ENCODE measurements around the gene TMUB2.

TMUB2 gene

DNA sequence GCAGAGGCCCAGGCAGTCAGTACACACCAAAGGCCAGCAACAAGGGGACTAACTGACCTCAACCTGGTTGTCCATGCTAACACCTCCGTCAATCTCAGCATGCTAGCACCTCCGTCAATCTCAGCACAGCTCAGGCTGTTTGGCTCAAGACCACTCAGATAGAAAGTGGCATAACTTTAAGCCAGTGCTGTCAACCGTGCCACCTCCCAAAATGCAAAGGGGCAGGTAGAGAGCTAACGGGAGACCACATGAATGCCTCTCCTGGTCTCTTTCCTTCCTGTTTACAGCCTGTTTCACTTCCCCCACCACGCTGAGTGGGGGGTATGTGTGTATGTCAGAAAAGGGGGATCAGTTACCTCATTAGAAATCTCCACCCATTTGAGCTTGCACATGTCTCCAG lies 29.4 kb downstream of the TMUB2 start:
- Mint-ChIP-seq H3K4me3 (peak overlapping the region; percentile 95), H3K27me3 (no peaks in the 10 kb centered on the region), H3K27ac (peak overlapping the region; percentile 99), H3K9me3 (no peaks in the 10 kb centered on the region), H3K36me3 (ENCODE audit: low read depth) (peaks cover 50% of the 10 kb centered on the region), H3K4me1 (peaks cover 56% of the 10 kb centered on the region)
- ATAC-seq (peak; percentile 5), DNase-seq (peak; percentile 53)

GRCh38 chr17:44216694-44217093 lies 29.9 kb downstream of the TMUB2 start:
- Mint-ChIP-seq H3K27ac (peak overlapping the region; percentile 99), H3K4me3 (peak overlapping the region; percentile 95), H3K4me1 (peaks cover 57% of the 10 kb centered on the region), H3K36me3 (ENCODE audit: low read depth) (peaks cover 50% of the 10 kb centered on the region), H3K9me3 (no peaks in the 10 kb centered on the region), H3K27me3 (no peaks in the 10 kb centered on the region)
- no peak for ATAC-seq
- DNase-seq, result no peak

DNA sequence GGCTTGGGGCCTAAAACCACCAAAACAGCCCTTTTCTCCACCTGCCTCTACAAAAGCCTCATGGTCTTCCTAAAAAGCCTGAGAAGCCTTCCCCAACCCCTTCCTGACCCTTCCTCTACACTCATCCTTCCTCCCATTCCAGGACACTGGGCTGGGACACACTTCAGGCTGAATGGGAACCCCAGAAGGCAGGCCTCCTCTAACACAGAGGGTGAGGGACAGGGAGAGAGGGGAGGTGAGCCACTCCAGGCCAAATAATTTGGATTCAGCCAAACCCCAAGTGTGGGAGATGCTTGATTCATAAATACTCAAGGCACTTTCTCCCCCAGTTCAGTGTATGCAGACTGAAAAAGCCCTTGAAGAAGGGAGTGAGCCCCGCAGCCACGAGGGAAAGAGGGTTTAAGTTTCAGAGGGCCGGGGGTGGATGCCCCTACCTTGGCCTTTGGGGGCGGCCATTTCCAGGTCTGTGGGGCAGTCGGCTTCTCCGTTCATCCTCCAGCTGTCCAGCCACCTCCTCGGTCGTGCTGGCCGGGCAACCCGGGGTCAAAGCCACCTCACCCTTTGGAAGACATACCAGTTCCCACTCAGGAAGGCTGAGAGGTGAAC lies 31.1 kb downstream of the TMUB2 start:
- no peaks in the 10 kb centered on the region for H3K9me3 Mint-ChIP-seq
- H3K4me1 Mint-ChIP-seq, result peaks cover 62% of the 10 kb centered on the region
- peak overlapping the region; percentile 99 for H3K27ac Mint-ChIP-seq

DNA sequence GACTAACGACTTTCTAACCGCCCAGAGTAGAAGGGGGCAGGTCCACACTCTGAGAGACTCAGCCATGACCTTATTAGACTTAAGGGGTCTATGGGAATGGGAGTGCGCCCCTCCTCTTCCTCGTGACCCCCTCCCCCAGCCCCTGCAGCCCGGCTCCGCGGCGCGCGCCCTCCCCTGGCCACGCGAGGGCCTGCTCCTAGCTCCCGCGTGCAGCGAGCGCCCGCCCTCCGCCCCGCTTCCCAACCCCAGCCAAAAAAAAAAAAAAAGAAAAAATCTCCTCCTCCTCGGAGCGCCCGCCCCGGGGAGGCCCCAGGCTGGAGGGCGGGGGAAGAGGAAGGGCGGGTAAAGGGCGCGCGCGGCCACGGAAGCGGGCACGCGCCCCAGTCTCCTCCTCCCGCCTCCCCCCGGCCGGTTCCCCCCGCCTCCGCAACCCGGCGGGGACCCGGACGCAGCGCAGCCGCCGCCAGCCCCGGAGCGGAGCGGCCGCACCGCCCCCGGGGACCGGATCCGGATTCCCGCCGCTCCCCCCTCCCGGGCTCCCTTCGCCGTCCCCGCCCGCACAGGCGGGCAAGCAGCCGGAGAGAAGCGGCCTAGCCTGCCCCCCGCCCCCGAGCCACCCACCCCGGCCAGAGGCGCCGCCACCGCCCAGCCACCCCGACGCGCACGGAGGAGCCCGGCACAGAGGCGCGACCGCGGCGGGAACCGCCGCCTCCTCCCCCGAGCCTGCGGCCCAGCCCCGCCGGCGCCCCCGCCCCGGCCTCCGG lies 31.8 kb downstream of the TMUB2 start:
- Mint-ChIP-seq H3K27me3 (no peaks in the 10 kb centered on the region), H3K4me3 (peak overlapping the region; percentile 95), H3K27ac (peak overlapping the region; percentile 99), H3K4me1 (peaks cover 57% of the 10 kb centered on the region), H3K36me3 (ENCODE audit: low read depth) (peaks cover 42% of the 10 kb centered on the region), H3K9me3 (no peaks in the 10 kb centered on the region)
- DNase-seq (peak; percentile 88), ATAC-seq (peak; percentile 34)

More for the DNA sequence above, 31.1 kb downstream of the TMUB2 start:
- H3K36me3 Mint-ChIP-seq (ENCODE audit: low read depth), result peaks cover 48% of the 10 kb centered on the region
- H3K27me3 Mint-ChIP-seq, result no peaks in the 10 kb centered on the region
- DNase-seq (no peak), ATAC-seq (no peak)
- H3K4me3 Mint-ChIP-seq, result peak overlapping the region; percentile 95

DNA sequence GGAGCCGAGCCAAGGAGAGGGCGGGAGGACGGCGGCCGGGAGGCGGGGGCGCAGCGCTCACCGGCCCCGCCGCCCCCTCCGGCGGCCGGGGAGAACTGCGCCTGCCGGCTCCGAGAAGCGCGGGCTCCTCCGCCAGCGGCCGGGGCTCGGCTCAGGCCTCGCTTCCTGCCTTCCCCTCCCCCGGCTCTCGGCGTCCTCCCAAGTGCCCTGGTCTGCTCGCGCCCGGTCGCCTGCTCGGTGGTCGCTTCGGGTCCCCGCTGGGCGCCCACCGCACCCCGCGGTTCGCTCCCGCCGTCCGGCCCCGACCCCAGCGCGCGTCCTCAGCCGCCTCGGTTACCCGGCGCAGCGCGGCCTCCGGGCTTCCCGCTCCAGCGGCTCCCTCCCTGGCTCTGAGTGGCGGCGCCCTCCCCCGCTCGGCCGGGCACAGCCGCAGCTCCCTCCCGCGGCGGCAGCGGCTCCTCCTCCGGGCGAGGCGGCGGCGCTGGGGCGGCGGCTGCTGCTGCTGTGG lies 32.4 kb downstream of the TMUB2 start:
- Mint-ChIP-seq H3K4me1 (peaks cover 51% of the 10 kb centered on the region), H3K36me3 (ENCODE audit: low read depth) (peaks cover 35% of the 10 kb centered on the region)
- peak; percentile 78 for DNase-seq

GRCh38 chr17:44219616-44220212 lies 32.9 kb downstream of the TMUB2 start, which contains the start of gene UBTF:
Gene UBTF (minus strand): TSS chr17:44219675. CDS start chr17:44218229, 1,446 bp downstream.
- peak; percentile 3 for ATAC-seq
- peak within 1 kb of the TSS; percentile 95 for H3K4me3 Mint-ChIP-seq
- peaks cover 45% of the 10 kb centered on the region for H3K4me1 Mint-ChIP-seq
- H3K27me3 Mint-ChIP-seq, result no peaks in the 10 kb centered on the region
- DNase-seq, result peak; percentile 66
- H3K9me3 Mint-ChIP-seq, result no peaks in the 10 kb centered on the region
- peak within 1 kb of the TSS; percentile 93 for H3K27ac Mint-ChIP-seq
- peaks cover 30% of the 10 kb centered on the region for H3K36me3 Mint-ChIP-seq (ENCODE audit: low read depth)

More for the DNA sequence above, 32.4 kb downstream of the TMUB2 start:
- Mint-ChIP-seq H3K4me3 (no peak overlapping the region), H3K27ac (no peak overlapping the region), H3K9me3 (no peaks in the 10 kb centered on the region), H3K27me3 (no peaks in the 10 kb centered on the region)
- peak; percentile 34 for ATAC-seq

DNA sequence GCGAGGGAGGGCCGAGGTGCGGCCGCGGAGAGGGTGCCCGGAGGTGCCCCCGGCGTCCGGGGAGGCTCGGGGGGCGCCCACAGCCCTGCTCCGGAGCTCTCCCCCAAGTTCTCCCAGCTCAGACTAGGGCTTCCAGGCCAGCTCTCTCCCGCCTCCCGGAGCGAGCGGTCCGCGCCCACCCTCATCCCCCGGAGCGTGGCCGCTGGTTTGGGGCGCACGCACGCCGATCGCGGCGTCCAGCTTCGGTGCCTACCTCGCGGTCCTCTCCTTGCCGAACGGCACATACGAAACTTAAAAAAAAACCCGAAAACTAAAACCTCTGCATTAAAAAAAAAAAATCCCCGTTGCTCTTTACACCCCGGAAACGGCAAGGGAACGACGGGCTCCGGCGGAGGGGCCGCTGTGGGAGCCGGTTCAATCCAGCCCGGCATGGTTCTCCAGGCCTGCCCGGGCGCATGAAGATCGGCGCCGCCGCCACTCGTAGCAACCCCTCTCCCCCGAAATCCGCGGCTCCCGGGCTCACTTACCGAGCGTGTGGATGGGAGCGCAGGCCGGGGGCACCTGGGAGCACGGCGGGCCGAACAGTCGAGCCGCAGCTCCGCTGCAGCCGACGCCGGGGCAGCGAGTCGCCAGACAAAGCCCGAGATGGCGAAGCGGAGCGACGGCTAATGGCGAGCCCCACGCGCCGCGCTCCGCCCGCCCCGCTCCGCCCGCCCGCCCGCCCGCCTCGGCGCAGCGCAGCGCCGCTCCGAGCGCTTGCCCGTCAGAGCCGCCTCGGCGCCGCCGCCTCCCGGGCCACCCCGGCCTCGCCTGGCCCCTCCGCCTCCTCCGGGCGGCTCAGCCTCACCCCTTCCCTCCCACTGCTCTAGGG lies 33.7 kb downstream of the TMUB2 start:
- peaks cover 38% of the 10 kb centered on the region for H3K4me1 Mint-ChIP-seq
- peak overlapping the region; percentile 89 for H3K4me3 Mint-ChIP-seq
- peak; percentile 18 for ATAC-seq
- peak overlapping the region; percentile 93 for H3K27ac Mint-ChIP-seq
- H3K27me3 Mint-ChIP-seq, result no peaks in the 10 kb centered on the region
- no peaks in the 10 kb centered on the region for H3K9me3 Mint-ChIP-seq
- DNase-seq, result peak; percentile 62
- H3K36me3 Mint-ChIP-seq (ENCODE audit: low read depth), result peaks cover 23% of the 10 kb centered on the region

- DNase-seq (peak; percentile 73), ATAC-seq (peak; percentile 18)
- peaks cover 30% of the 10 kb centered on the region for H3K4me1 Mint-ChIP-seq
- H3K36me3 Mint-ChIP-seq (ENCODE audit: low read depth), result peaks cover 14% of the 10 kb centered on the region
- H3K27me3 Mint-ChIP-seq, result no peaks in the 10 kb centered on the region
- H3K4me3 Mint-ChIP-seq, result peak overlapping the region; percentile 89
- peak overlapping the region; percentile 86 for H3K27ac Mint-ChIP-seq
- no peaks in the 10 kb centered on the region for H3K9me3 Mint-ChIP-seq
Observed at GRCh38 chr17:44221084-44221861, 34.5 kb downstream of the TMUB2 start.

GRCh38 chr17:44221862-44222111 lies 35.0 kb downstream of the TMUB2 start:
- ATAC-seq, result no peak
- DNase-seq, result no peak

GRCh38 chr17:44222112-44222869 lies 35.5 kb downstream of the TMUB2 start:
- ATAC-seq (no peak), DNase-seq (peak; percentile 64)
- H3K27me3 Mint-ChIP-seq, result no peaks in the 10 kb centered on the region
- H3K9me3 Mint-ChIP-seq, result no peaks in the 10 kb centered on the region
- H3K4me3 Mint-ChIP-seq, result peak overlapping the region; percentile 89
- peaks cover 6% of the 10 kb centered on the region for H3K36me3 Mint-ChIP-seq (ENCODE audit: low read depth)
- peak overlapping the region; percentile 86 for H3K27ac Mint-ChIP-seq
- peaks cover 21% of the 10 kb centered on the region for H3K4me1 Mint-ChIP-seq

More at GRCh38 chr17:44221862-44222111, 35.0 kb downstream of the TMUB2 start:
- H3K27me3 Mint-ChIP-seq, result no peaks in the 10 kb centered on the region
- peaks cover 24% of the 10 kb centered on the region for H3K4me1 Mint-ChIP-seq
- no peaks in the 10 kb centered on the region for H3K9me3 Mint-ChIP-seq
- H3K27ac Mint-ChIP-seq, result peak overlapping the region; percentile 86
- peak overlapping the region; percentile 89 for H3K4me3 Mint-ChIP-seq
- peaks cover 9% of the 10 kb centered on the region for H3K36me3 Mint-ChIP-seq (ENCODE audit: low read depth)

DNA sequence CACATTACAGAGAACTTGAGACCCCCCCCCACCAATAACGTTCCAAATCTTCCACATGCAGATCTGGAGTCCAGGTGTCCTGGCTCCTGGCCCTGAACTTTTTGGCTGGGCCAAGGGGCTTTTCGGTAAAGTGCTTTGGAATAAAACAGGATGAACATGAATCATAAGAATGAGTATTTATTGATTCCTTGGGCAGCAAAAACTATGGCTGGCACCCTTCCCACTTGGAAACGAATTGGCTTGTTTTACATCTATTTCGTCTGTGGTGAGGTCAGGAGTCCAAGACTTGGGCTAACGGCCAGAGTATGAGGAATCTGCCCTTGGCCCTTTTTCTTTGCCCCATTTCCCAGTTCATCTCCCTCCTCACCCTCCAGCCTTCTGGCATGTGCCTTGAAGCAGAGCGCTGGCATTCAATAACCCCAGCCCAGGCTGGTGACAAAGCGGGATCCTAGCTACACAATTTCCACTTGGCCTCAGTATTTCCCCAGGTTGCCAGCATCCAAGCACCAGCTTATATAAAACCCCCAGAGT lies 36.8 kb downstream of the TMUB2 start:
- Mint-ChIP-seq H3K4me1 (peaks cover 17% of the 10 kb centered on the region), H3K4me3 (no peak overlapping the region), H3K36me3 (ENCODE audit: low read depth) (no peaks in the 10 kb centered on the region), H3K27me3 (no peaks in the 10 kb centered on the region), H3K9me3 (no peaks in the 10 kb centered on the region), H3K27ac (no peak overlapping the region)
- no peak for ATAC-seq
- no peak for DNase-seq

GRCh38 chr17:44229090-44229489 lies 42.3 kb downstream of the TMUB2 start:
- no peaks in the 10 kb centered on the region for H3K9me3 Mint-ChIP-seq
- DNase-seq (no peak), ATAC-seq (no peak)
- H3K36me3 Mint-ChIP-seq (ENCODE audit: low read depth), result no peaks in the 10 kb centered on the region
- no peak overlapping the region for H3K27ac Mint-ChIP-seq
- H3K27me3 Mint-ChIP-seq, result no peaks in the 10 kb centered on the region
- H3K4me3 Mint-ChIP-seq, result no peak overlapping the region
- H3K4me1 Mint-ChIP-seq, result no peaks in the 10 kb centered on the region

DNA sequence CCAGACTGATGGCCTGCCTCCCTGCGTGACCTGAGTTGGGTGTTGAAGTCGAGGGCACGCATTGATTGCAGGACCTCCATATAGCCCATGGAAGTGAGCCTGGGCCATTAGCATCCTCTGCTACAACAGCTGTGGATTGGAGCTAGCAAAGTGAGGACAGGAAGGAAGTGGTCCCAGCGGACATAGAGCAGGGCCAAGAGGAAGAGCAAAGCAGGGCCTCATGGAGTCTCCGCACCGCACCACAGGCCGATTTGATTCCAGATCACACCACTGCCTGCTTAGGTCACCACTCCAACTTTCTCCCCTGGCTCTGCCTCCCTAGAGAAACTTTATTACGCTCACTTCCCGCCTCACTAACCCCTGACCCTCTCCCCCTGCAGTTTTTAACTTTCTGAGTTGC lies 43.4 kb downstream of the TMUB2 start:
- H3K36me3 Mint-ChIP-seq (ENCODE audit: low read depth), result no peaks in the 10 kb centered on the region
- H3K4me1 Mint-ChIP-seq, result peaks cover 5% of the 10 kb centered on the region
- DNase-seq, result no peak
- no peaks in the 10 kb centered on the region for H3K27me3 Mint-ChIP-seq
- ATAC-seq, result no peak
- H3K4me3 Mint-ChIP-seq, result no peak overlapping the region
- H3K27ac Mint-ChIP-seq, result no peak overlapping the region
- H3K9me3 Mint-ChIP-seq, result no peaks in the 10 kb centered on the region

Measured in activated naive CD8-positive, alpha-beta T cell treated with anti-CD3 and anti-CD28 coated beads, Interleukin-2, amount 50 U/mL, for 24 hours (primary cell).